ENCODE data around the gene SOWAHC.

The SOWAHC gene

DNA sequence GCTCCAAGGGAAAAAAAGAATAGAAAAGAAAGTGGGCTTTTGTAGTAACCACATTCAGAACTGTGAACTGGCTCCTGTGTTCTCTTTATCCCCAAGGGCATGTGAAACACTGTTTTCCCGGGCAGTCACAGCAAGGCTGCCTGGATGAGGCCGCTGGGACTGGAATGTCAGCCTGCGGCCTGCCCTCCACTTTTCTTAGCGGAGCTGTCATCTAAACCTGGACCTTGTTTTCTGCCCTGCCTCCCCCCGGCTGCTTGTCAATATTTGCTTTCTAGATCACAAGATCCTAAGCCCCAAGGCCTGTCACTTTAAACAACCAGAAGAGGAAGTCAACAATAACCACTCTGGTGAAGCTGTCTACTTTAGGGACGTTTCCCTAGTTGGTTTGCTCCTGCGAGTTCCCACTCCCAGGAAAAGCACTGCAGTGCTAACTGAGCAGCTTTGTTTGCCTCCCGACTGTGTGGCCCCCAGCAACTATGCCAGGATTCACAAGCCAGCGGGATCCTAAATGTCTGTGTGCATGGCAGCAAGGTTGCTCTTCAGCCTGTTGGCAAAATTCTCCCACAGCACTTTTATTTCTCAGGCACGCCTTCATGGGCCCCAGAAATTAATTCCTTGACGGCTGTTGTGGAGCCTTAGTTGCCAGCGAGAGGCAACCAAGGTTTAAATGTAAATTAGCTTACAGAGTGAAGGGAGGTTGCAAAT, 30.6 kb downstream of the SOWAHC start:
- DNase-seq (ENCODE audit: low read depth in 2 of 2), result no peak

DNA sequence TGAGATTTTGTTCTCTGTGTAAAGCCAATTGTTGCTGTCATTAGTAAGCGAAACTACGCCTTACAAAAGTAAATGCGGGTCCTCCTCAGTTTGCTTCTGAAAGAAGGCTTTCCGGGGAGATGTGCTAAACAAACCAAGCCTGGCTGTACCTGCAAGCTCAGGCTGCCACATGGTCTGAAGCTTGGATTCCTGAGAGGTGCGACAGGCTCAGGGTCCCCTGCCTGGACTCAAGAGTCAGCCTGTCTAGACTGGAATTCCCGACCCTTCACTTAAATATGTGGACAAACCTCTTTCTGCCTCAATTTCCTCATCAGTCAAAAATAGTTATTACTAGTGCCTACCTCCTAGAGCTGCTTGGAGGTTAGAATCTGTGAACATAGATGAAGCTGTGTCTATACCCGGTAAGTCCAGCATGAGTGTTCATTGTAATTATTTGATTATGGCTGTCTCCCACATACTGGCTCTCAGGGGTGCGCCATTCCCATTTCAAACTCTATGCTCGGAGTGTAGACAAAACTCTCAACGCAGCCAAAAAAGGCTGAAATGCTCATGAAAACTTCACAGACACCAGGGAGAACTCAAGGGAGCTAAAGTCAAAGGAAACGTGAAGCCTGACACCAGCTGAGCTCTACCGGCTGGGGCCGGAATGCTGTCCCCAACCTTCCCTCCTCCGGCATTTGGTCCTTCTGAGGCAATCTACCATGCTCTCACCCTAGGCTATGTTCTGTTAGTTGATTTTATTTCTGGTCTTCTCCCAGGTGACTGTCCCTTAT, 31.4 kb downstream of the SOWAHC start:
- no peak for DNase-seq (ENCODE audit: low read depth in 2 of 2)

DNA sequence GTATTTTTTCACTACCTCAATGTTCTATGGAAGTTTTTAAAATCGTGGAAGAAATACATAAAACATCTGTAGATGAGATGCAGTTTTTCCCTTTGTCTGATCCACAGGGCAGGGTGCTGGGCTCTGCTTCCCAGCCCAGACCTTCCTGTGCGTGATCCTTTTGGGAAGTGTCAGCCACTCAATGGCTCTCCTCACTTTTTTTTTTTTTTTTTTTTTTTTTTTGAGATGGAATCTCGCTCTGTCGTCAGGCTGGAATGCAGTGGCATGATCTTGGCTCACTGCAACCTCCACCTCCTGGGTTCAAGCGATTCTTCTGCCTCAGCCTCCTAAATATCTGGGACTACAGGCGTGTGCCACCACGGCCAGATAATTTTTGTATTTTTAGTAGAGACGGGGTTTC, 32.8 kb downstream of the SOWAHC start:
- DNase-seq (ENCODE audit: low read depth in 2 of 2), result no peak

GRCh38 chr2:109647636-109648035, 33.5 kb downstream of the SOWAHC start:
- no peak for DNase-seq (ENCODE audit: low read depth in 2 of 2)

DNA sequence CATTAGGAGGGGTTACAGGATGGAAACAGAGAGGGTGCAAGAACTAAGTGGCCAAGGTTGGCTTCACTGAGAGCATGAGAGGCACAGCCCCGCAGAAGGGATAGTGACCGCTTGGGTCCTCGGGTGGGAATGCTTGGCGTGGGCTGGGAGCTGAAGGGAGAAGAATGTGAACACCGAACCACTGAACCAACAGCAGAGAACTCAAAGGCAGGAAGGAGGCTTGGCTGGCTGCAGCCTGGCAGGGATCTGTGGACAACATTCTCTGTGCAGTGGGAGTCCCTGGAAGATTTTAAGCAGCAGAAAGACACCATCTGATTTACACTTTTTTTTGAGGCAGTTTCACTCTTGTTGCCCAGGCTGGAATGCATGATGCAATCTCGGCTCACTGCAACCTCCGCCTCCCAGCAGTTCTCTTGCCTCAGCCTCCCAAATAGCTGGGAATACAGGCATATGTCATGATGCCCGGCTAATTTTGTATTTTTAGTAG, 33.9 kb downstream of the SOWAHC start:
- DNase-seq (ENCODE audit: low read depth in 2 of 2), result no peak

DNA sequence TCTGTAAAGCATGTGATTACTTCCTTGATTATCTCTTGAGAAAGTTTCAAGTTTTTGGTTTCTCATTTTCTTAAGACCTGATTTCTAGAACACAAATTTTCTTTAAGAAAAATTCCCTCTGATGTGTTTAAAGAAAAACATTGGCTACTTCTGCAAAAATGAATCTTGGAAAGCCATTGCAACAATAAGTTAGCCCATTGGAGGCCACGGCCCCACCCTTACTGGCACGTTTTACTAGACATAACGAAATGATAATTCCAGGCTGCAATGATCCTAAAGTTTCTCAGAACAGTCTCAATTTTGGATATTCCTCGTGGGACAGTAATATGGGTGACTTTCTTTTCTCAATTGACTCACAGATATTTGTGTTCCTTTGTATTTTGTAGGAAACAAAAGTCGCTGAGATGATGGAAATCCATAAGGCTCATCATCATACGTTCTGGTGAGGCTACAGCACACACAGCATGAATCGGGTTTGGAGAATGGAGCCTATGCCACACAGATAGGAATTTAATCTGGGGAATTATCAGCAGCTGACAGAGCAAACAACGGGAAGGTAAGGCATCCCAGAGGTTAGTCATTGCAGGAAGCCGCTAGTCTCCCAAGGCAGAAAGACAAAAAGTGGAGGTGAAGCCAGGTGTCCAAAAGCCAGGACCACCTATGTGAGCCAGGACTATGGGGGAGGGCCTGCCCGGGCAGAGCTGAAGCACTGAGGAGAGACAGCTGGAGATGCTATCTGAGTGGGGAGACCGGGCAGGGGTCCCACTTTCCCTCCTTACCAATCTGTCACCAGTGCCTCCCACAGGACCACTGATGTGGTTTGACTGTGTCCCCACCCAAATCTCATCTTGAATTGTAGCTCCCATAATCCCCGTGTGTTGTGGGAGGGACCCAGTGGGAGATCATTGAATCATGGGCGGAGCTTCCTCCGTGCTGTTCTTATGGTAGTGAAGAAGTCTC, 35.9 kb downstream of the SOWAHC start:
- no peak for DNase-seq (ENCODE audit: low read depth in 2 of 2)

DNA sequence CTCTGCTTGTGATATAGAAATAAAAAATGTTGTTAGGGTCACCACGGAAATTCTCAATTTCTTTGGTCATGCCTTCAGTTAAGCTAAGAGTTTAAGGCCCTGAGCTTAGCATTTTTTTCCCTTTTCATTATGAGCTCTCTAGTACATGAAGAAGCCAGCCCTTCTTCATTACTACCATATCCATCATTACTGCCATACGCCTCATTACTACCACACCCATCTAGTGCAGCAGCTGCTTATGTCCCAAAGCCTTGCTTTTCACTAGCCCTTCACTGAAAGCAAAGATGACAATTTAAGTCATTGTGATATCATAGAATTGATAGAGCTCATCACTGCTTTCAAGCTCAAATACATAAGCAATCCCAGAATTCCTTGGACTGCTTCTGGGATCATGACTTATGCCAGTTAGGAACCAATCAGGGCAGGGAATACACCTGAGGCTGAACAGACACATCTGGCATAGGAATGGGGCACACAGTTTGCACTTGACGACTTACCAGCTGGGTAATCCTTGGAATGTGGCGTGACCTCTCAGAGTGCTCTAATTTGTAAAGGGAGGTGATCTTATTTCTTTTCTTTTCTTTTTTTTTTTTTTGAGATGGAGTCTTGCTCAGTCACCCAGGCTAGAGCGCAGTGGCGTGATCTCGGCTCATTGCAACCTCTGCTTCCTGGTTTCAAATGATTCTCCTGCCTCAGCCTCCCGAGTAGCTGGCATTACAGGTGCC, 40.3 kb downstream of the SOWAHC start:
- no peak for DNase-seq (ENCODE audit: low read depth in 2 of 2)

DNA sequence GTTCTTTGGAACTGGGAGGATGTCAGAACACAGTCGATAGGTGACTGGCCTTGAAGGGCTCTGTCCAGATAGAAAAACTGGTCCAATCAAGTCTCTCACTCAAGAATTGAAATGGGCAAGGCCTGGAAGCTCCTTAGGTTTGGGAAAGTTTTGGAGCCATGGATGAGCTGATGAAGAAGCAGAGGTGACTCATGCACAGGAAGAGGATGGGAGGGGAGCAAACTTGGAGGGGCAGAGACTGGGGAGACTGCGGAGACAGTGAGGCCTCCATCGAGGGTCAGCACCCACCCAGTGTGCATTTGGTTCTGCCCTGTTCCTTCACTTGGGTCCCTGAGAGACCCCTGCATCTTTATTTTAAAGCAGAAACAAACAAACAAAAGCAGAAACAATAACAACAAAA, 41.1 kb downstream of the SOWAHC start:
- DNase-seq (ENCODE audit: low read depth in 2 of 2), result no peak

- DNase-seq (ENCODE audit: low read depth in 2 of 2), result no peak
These were observed 45.4 kb downstream of the SOWAHC start for GRCh38 chr2:109659396-109660045.

DNA sequence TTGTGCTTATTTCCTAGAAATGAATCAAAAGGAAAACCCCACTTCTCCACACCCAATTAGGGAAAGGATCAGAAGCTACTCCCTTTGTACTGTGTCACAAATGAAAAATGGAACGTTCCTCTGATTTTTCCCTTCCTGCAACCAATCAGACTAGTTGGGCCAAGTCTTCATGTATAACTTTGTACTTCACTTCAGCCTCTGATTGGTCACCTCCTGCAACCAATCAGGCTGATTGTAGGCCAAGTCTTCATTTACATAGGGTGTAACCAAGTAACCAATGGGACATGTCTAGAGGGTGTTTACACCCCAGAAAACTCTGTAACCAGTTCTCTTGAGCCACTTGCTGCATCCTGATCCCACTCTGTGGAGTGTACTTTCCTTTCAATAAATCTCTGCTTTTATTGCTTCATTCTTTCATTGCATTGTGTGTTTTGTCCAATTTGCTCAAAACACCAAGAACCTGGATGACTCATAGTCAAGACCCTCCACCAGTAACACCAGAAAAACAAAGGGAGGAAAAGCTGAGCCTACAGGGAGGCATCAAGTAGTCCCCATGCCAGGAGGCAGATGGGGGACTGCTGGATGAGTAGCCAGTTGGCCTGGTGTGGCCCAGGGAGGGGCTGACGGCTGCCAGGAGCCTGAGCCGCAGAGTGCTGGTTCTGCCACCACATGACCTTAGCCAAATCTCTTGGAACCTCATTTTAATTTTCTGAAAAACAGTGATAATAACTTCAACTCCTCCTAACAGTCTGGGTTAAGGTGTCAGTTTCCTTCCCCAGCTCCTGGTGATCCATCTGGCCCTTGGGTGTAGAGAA, 46.1 kb downstream of the SOWAHC start:
- no peak for DNase-seq (ENCODE audit: low read depth in 2 of 2)

DNA sequence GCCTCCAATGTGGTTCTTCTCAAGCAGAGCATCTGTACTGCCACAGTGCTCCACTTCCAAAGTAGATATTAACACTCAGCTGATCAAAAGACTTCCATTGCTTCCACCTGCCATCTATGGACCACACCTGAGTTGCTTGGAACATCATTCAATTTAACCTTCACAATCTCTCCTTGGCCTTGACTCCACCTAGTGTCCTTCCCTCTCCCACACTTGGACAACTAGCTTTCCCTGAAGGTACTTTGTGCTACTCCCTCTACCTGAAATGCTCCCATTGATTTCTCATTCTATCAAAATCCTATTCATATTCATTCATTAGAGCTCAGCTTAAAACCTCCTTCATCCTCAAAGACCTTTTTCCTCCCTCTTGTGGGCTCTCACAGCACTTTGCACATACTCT, 48.7 kb downstream of the SOWAHC start:
- no peak for DNase-seq (ENCODE audit: low read depth in 2 of 2)

DNA sequence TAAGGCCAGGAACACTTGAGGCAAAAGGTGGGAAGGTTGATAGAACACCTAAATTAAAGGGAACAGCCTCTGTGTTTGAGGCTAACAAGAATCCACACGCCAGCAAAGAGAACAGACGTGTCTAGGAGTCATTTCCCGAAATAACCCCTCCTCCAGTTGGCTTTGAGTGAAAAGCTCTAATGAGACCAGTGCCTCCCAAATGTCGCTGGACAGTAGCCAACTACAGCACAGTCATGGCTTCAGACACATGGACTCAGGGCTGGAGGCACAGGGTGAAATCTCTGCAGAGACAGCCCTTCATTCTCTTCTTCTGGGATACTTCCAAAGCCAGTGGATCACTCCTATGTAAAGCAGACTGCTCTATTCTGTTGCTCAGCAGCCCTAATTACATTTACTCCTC, 49.6 kb downstream of the SOWAHC start:
- DNase-seq (ENCODE audit: low read depth in 2 of 2), result no peak

- DNase-seq (ENCODE audit: low read depth in 2 of 2), result no peak
These were observed 52.3 kb downstream of the SOWAHC start for GRCh38 chr2:109666466-109666865.

Data from activated CD8-positive, alpha-beta memory T cell treated with anti-CD3 and anti-CD28 coated beads for 4 hours (primary cell).